IPS-NIHi7 (cell line): Measurements from ENCODE around the gene SHD.

Experiments
- DNase-seq: peaks from one replicate; pipeline ENCODE4 v3.0.0; 2012; ENCODE audit warnings: mixed read lengths; ENCODE audit errors: extremely low spot score

SHD gene

GRCh38 chr19:4298810-4299550 lies 19.9 kb downstream of the SHD start:
- DNase-seq = no peak

GRCh38 chr19:4300589-4300988 lies 21.5 kb downstream of the SHD start:
- no peak for DNase-seq

DNA sequence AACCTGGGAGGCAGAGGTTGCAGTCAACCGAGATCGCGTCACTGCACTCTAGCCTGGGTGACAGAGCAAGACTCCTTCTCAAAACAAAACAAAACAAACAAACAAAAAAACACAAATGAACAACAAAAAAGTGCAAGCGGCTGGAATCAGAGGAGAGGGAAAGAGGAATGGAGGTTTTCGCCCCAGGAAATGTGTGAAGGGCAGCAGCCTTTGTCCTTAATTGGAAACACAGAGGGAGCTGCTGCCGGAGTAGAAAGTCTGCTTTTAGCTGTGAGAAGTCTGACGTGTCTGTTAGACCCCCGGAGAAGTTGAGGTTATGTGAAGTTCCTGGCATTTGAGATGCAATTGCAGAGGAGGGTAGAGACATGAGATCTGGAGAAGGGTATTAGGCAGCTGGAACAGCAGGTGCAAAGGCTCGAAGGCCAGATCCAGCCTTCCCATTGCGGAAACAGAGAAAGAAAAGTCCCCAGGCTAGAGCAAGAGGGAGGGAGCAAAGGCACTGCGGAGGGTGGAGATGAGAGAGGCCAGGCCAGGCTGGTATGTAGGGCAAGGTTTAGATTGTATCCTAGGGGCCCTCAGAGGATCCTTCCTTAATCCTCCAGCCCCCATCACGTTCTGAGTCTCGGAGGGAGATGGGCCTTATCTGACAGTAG lies 22.6 kb downstream of the SHD start:
- DNase-seq = no peak

- no peak for DNase-seq
Measured at GRCh38 chr19:4302243-4302640, 23.2 kb downstream of the SHD start, which contains the start of gene TMIGD2. TMIGD2 (minus strand) TSS chr19:4302389; CDS start chr19:4302385, 4 bp downstream.

DNA sequence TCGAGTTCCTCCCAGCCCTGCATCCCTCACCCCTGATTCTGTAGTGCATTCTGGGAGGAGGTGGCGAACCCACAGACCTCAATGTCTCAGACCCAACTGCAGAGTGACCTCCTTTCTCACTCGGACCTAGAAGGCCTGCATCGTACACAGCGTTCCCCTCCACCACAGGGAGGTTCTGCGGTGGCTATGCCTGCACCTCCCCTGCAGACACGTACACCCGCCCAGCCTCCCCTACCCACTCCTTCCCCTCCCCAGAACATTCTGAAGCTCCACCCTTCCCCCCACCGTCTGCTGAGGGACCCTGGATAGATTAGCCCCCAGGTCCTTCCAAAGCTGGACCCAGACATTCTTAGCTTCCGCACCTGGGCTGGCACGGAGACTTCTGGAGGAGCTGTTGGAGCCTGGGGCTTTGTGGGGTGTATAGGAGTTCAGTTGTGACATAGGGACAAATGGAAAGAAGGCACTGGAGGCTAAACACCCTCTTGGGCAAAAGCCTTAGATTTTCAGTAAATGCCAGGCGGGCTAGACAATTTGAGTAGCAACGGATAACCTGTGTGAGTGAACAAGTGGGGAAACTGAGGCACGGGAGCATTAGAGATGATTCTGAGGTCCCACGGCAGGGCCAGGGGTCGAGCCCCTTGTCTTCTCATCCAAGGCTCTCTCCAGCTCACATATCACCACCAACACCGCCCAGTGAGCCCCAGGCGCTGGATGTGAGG lies 24.9 kb downstream of the SHD start:
- no peak for DNase-seq

GRCh38 chr19:4304538-4305256 lies 25.6 kb downstream of the SHD start, which contains the start of gene FSD1:
FSD1 (plus strand) TSS chr19:4304598; CDS start chr19:4304747, 149 bp downstream.
- DNase-seq = peak; percentile 99

- no peak for DNase-seq
Measured at GRCh38 chr19:4305257-4305612, 26.2 kb downstream of the SHD start.

DNA sequence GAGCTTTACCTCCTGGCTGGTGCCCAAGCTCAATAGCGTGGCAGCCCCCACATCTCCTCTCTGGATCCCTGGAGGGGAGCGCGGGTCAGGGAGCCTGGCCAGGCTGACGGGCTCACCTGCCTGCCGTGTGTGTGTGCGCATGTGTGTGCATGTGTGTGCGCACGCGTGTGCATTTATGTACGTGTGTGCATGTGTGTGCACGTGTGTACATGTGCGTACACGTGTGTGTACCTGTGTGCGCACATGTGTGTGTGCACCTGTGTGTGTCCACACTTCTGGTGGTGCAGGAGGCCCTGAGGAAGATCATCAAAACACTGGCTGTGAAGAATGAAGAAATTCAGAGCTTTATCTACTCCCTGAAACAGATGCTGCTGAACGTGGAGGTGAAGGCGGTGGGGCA lies 26.6 kb downstream of the SHD start:
- DNase-seq = no peak

DNA sequence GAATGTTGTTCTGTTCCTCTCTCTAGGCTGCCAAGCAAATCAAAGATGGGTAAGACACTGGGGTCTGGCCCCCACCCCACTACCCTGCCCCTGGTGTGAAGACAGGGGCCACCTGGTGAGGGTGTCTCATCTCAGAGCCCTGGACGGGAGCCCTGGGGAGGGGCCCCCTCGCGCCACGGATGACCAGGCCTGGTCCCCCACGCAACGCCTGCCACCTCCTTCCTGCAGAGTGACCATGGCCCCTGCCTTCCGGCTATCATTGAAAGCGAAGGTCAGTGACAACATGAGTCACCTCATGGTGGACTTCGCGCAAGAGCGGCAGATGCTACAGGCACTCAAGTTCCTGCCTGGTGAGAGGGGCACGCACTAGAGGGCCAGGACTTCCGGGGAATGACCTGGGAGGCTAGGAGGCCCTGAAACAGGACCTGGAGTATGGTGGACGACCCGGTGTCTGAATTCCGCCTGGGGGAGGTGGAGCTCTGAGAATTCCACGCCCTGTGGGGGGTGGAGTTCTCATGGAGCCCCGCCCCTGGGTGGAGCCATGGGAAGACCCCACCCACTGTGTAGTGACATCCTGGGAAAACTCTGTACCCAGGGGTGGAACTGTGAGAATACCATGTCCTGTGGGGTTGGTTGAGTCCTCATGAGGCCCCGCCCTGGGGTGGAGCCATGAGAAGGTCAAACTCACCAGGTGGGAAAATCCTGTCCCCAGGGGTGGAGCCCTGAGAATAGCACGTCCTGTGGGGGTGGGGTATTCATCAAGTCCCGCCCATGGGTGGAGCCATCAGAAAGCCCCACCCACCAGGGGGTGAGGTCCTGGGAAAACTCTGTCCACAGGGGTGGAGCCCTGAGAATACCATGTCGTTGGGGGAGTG lies 31.4 kb downstream of the SHD start:
- peak; percentile 74 for DNase-seq

DNA sequence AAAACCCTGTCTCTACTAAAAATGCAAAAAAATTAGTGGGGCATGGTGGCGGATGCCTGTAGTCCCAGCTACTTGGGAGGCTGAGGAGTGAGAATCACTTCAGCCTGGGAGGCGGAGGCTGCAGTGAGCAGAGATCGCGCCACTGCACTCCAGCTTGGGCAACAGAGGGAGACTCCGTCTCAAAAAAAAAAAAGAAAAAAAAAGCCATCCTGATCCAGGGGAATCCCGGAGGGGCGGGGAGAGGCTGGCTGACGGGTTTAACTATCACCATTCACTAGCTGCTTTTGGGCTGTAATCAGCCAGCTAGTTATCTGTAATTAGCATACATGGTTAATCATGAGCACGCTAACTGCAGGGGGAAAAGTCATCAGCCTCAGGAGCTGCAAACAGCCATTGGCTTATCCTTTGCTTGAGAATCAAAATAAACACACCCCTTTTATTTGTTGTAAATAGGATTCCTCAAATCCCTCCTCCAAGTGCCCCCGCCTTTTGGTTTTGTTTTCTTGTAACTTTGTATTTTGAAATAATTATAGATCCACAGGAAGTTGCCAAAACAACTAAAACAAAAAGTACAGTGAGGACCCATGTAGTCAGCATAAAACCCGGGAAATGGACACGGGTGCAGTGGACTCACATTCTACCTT lies 34.9 kb downstream of the SHD start:
- no peak for DNase-seq

GRCh38 chr19:4316956-4317355 lies 37.9 kb downstream of the SHD start:
- DNase-seq = no peak

GRCh38 chr19:4318460-4318859 lies 39.4 kb downstream of the SHD start:
- no peak for DNase-seq

- no peak for DNase-seq
Measured at GRCh38 chr19:4319067-4319718, 40.1 kb downstream of the SHD start.

DNA sequence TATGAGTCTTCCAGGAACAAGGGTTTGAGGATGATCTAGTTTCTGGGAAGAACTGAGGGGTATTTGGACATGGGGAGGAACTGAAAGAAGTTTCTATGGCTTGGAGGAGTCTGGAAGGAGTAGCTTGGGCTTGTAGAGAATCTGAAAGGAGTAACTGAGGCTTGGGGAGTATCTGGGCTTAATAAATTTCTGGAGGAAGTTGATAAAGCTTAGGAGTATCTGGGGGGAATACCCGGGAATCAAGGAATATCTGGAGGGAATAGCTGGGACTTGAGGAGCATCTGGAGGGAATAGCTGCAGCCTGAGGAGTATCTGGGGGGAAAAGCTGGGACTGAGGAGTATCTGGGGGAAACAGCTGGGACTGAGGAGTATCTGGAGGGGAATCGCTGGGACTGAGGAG lies 41.4 kb downstream of the SHD start:
- no peak for DNase-seq

DNA sequence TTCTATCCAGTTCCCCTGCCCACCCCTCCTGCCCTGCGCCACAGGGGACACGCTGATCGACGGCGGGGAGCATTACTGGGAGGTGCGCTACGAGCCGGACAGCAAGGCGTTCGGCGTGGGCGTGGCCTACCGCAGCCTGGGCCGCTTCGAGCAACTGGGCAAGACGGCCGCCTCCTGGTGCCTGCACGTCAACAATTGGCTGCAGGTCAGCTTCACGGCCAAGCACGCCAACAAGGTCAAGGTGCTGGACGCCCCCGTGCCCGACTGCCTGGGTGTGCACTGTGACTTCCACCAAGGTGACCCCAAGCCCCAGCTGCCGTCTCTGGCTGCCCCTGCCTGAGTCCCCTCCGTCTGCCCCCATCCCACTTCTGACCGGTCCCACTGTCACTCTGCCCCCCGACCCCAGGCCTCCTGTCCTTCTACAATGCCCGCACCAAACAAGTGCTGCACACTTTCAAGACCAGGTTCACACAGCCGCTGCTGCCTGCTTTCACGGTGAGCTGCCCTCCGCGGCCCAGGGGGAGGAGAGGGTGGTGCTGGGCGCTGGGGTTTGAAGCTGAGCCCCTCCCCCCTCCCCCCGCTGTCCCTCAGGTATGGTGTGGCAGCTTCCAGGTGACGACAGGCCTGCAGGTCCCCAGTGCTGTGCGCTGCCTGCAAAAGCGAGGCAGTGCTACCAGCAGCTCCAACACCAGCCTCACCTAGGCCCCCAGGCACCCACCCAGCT lies 44.0 kb downstream of the SHD start:
- DNase-seq = no peak

DNA sequence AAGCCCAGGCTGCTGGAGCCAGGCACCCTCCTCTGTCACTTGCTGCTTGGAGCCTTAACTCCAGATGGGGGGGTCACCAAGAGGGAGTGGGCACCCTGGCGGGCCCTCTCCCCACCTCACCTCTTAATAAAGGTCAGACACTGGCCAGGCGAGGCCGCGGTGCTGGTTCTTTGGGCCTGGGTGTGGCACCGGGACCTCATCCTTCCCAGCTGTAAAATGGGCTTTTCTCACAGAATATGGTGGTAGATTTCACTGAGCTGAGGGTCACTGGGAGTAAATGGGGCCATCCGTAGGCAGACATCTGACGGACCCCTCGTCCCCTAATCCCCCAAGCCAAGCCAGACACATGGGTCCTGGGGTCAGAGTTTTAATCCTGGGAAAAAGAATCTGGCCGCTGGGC lies 44.6 kb downstream of the SHD start:
- no peak for DNase-seq

DNA sequence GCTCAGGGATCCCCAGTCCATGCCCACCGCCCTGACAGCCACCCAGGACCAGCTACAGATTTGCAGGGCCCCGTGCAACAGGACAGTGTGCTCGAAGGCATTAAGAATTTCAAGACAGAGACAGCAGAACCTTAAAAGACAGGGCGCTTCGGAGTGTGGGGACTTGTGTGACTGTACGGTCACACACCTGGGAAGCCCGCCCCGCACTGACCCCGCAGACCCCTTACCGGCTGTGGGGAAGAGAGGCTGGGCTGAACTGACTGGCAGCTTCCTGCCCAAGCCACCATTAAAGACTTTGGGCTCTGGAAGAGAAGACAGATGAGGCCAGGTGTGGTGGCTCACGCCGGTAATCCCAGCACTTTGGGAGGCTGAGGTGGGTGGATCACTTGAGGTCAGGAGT lies 45.2 kb downstream of the SHD start:
- no peak for DNase-seq

- DNase-seq = no peak
Measured at GRCh38 chr19:4326215-4326836, 47.3 kb downstream of the SHD start.

DNA sequence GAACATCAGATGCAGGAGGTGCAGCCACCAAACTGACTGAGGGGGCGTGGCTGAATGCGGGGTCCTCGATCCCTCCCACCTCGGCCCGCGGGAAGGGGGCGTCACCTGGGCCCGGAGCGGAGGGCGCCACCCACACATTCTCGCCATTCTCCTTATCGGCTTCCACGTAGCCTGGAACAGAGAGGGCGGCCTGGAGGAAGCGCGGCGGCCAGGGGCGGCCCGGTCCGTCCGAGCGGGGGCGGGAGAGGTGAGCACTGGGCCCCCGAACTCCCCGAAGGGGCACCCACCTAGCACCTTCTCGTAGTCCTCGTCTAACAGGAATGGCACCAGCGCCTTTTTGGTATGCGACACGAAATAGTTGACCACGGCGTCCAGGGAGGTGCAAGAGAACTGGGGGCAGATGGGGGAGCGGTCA lies 47.8 kb downstream of the SHD start:
- DNase-seq = peak; percentile 82
